ENCODE results near the gene ID2.

The ID2 gene

GRCh38 chr2:8648441-8649213, 33.2 kb upstream of the ID2 start:
- DNase-seq: no peak

- no peak for DNase-seq
Measured at GRCh38 chr2:8649718-8650117, 32.1 kb upstream of the ID2 start.

- no peak for DNase-seq
Measured at GRCh38 chr2:8650256-8650655, 31.6 kb upstream of the ID2 start.

- no peak for DNase-seq
Measured at GRCh38 chr2:8652774-8653426, 29.0 kb upstream of the ID2 start.

GRCh38 chr2:8653485-8653884, 28.4 kb upstream of the ID2 start:
- DNase-seq: no peak

GRCh38 chr2:8654041-8654440, 27.8 kb upstream of the ID2 start:
- no peak for DNase-seq

- no peak for DNase-seq
Measured at GRCh38 chr2:8654483-8654882, 27.4 kb upstream of the ID2 start.

- DNase-seq: peak; percentile 79
Measured at GRCh38 chr2:8656160-8656641, 25.7 kb upstream of the ID2 start.

GRCh38 chr2:8656811-8657210, 25.0 kb upstream of the ID2 start:
- DNase-seq: no peak

GRCh38 chr2:8657423-8658062, 24.3 kb upstream of the ID2 start:
- no peak for DNase-seq

GRCh38 chr2:8658064-8658862, 23.6 kb upstream of the ID2 start:
- DNase-seq: no peak

- DNase-seq: no peak
Measured at GRCh38 chr2:8659092-8659734, 22.6 kb upstream of the ID2 start.

- DNase-seq: no peak
Measured at GRCh38 chr2:8659735-8660492, 21.9 kb upstream of the ID2 start.

- DNase-seq: no peak
Measured at GRCh38 chr2:8661235-8661634, 20.6 kb upstream of the ID2 start.

- peak; percentile 62 for DNase-seq
Measured at GRCh38 chr2:8661736-8662135, 20.1 kb upstream of the ID2 start.

GRCh38 chr2:8662239-8662879, 19.5 kb upstream of the ID2 start:
- peak; percentile 87 for DNase-seq

GRCh38 chr2:8663997-8664396, 17.9 kb upstream of the ID2 start:
- DNase-seq: no peak

- no peak for DNase-seq
Measured at GRCh38 chr2:8666581-8666980, 15.3 kb upstream of the ID2 start.

- DNase-seq: no peak
Measured at GRCh38 chr2:8667896-8668512, 13.9 kb upstream of the ID2 start.

- DNase-seq: peak; percentile 35
Measured at GRCh38 chr2:8669157-8669817, 12.6 kb upstream of the ID2 start.

All from fibroblast of upper back skin (primary cell).